ENCODE results near the gene GJB3. TPM values are rescaled to one million over a fixed set of nuclear protein-coding genes. Genes with fewer than 3 reads are reported as not detected.

The GJB3 gene
- total and polyA plus RNA-seq, 9 of the 15 experiments (the other 6 are each of a cell fraction or from before 2014, with no cell fraction given) = not detected

GRCh38 chr1:34827341-34827941, 46.4 kb downstream of the GJB3 start:
- H4K20me1 ChIP-seq (replicated peaks; ENCODE audit: control insufficient read depth, insufficient read depth, low read length) = no peaks in the 10 kb centered on the region
- ATAC-seq = no peak
- H3K27ac ChIP-seq (ENCODE audit: extremely low read depth, low read depth, low read length) = no peak overlapping the region
- H3K4me2 ChIP-seq (ENCODE audit: insufficient read depth, low read length) = no peak overlapping the region
- H3K9me3 ChIP-seq (replicated peaks; ENCODE audit: control insufficient read depth, insufficient read depth, low read depth, low read length) = no peaks in the 10 kb centered on the region
- peaks cover 0 to 13% of the 10 kb centered on the region in 2 experiments; a peak in 4 of 5 replicates for H3K27me3 ChIP-seq (ENCODE audit: control insufficient read depth in 2 of 2, insufficient read depth in 2 of 2, low read length in 2 of 2)
- H2AFZ ChIP-seq (ENCODE audit: low read depth, low read length) = no peak overlapping the region
- DNase-seq (ENCODE audit: extremely low read depth in 1 of 4, low spot score in 3 of 4) = peak in 1 of 4 experiments; percentile 4
- H3K9me1 ChIP-seq (ENCODE audit: control insufficient read depth, insufficient read depth, low read length) = no peaks in the 10 kb centered on the region
- H3K4me1 ChIP-seq (replicated peaks in 1 of 2; ENCODE audit: control insufficient read depth in 2 of 2, insufficient read depth in 2 of 2, low read length in 2 of 2) = peaks cover 0 to 7% of the 10 kb centered on the region in 2 experiments; a peak in 2 of 5 replicates
- no peak for FAIRE-seq
- H3K36me3 ChIP-seq (ENCODE audit: control insufficient read depth, insufficient read depth, low read length) = no peaks in the 10 kb centered on the region
- TF ChIP-seq PRDM10 (IDR thresholded peaks at IDR 0.05; ENCODE audit: partially characterized antibody) = peak; percentile 69
- TF ChIP-seq ATF6 (CRISPR knock-in tag; IDR thresholded peaks at IDR 0.05) = no peak
- no peak for TF ChIP-seq CEBPB (tag; IDR thresholded peaks at IDR 0.05)
- ChIA-PET CTCF (ENCODE audit: low intra/inter-chr PET ratio) (no interaction called here), POLR2A (interaction anchor here (0.8 to 1.6 kb wide), 4 partner anchors 11 to 39 kb away, joined by 3 read pairs; no protein-coding TSS in a partner anchor)
- H3K4me3 ChIP-seq = no peak overlapping the region
- no peaks in the 10 kb centered on the region for H3K79me2 ChIP-seq (ENCODE audit: control insufficient read depth, insufficient read depth, low read length)
- no TSS peak for BruUV-seq (replicated peaks)
- H3K9ac ChIP-seq (ENCODE audit: insufficient read depth in 1 of 2, low read depth in 2 of 2, low read length in 2 of 2) = no peak overlapping the region
- 3% methylated on average over 5 of the region's 5 CpGs for WGBS (ENCODE audit: insufficient coverage, low coverage, missing lambda C conversion rate)
- in situ Hi-C loops (cut with MboI) (no loop called here), intact Hi-C loops (cut with micrococcal nuclease) (no loop called here)

Data from K562 (cell line).